Measurements from ENCODE around the gene NCKAP5. TPM values are rescaled to one million over a fixed set of nuclear protein-coding genes. Genes with fewer than 3 reads are reported as not detected.
A peak's percentile ranks its signal among the peaks of the same experiment; 100 is the strongest.

NCKAP5 gene
- total RNA-seq, 2 donors from 2014 or later: 2.0 to 7.1 TPM

GRCh38 chr2:133511679-133512078, 56.6 kb downstream of the NCKAP5 start:
- no peak overlapping the region for H3K27ac ChIP-seq
- no peak for DNase-seq (ENCODE audit: low spot score)
- WGBS: 50% methylated on average over 1 of the region's 1 CpG
- H3K27me3 ChIP-seq (replicated peaks; ENCODE audit: insufficient read depth): no peaks in the 10 kb centered on the region
- H3K4me3 ChIP-seq: no peak overlapping the region
- TF ChIP-seq POLR2A (IDR thresholded peaks at IDR 0.05) (no peak), POLR2AphosphoS5 (IDR thresholded peaks at IDR 0.05) (no peak)
- TF ChIP-seq, protein P1, sequence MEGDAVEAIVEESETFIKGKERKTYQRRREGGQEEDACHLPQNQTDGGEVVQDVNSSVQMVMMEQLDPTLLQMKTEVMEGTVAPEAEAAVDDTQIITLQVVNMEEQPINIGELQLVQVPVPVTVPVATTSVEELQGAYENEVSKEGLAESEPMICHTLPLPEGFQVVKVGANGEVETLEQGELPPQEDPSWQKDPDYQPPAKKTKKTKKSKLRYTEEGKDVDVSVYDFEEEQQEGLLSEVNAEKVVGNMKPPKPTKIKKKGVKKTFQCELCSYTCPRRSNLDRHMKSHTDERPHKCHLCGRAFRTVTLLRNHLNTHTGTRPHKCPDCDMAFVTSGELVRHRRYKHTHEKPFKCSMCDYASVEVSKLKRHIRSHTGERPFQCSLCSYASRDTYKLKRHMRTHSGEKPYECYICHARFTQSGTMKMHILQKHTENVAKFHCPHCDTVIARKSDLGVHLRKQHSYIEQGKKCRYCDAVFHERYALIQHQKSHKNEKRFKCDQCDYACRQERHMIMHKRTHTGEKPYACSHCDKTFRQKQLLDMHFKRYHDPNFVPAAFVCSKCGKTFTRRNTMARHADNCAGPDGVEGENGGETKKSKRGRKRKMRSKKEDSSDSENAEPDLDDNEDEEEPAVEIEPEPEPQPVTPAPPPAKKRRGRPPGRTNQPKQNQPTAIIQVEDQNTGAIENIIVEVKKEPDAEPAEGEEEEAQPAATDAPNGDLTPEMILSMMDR (IDR thresholded peaks at IDR 0.05): no peak
- no peaks in the 10 kb centered on the region for H3K36me3 ChIP-seq
- H3K4me1 ChIP-seq (replicated peaks): no peaks in the 10 kb centered on the region
- H3K9me3 ChIP-seq: no peaks in the 10 kb centered on the region
- intact Hi-C loops (cut with DNase I): no loop called here

- no peak overlapping the region for H3K4me3 ChIP-seq
- H3K36me3 ChIP-seq: no peaks in the 10 kb centered on the region
- no peak for DNase-seq (ENCODE audit: low spot score)
- H3K27ac ChIP-seq: no peak overlapping the region
- TF ChIP-seq, protein P1 (IDR thresholded peaks at IDR 0.05): no peak
- no peak for TF ChIP-seq POLR2A (IDR thresholded peaks at IDR 0.05)
- TF ChIP-seq POLR2AphosphoS5 (IDR thresholded peaks at IDR 0.05): no peak
- 89% methylated on average over 6 of the region's 6 CpGs for WGBS
- H3K4me1 ChIP-seq (replicated peaks): no peaks in the 10 kb centered on the region
- no peaks in the 10 kb centered on the region for H3K9me3 ChIP-seq
- no peaks in the 10 kb centered on the region for H3K27me3 ChIP-seq (replicated peaks; ENCODE audit: insufficient read depth)
- intact Hi-C loops (cut with DNase I): no loop called here
Measured at GRCh38 chr2:133509777-133510176, 58.5 kb downstream of the NCKAP5 start.

GRCh38 chr2:133508546-133509165, 59.6 kb downstream of the NCKAP5 start:
- Histone ChIP-seq H3K27me3 (replicated peaks; ENCODE audit: insufficient read depth) (no peaks in the 10 kb centered on the region), H3K4me3 (no peak overlapping the region), H3K4me1 (replicated peaks) (no peaks in the 10 kb centered on the region), H3K9me3 (no peaks in the 10 kb centered on the region), H3K36me3 (no peaks in the 10 kb centered on the region), H3K27ac (no peak overlapping the region)
- no peak for TF ChIP-seq POLR2AphosphoS5 (IDR thresholded peaks at IDR 0.05)
- intact Hi-C loops (cut with DNase I): no loop called here
- no peak for DNase-seq (ENCODE audit: low spot score)
- WGBS: 88% methylated on average over 7 of the region's 7 CpGs

GRCh38 chr2:133506996-133507395, 61.3 kb downstream of the NCKAP5 start:
- TF ChIP-seq, protein P1 (IDR thresholded peaks at IDR 0.05): no peak
- TF ChIP-seq POLR2AphosphoS5 (IDR thresholded peaks at IDR 0.05) (no peak), POLR2A (IDR thresholded peaks at IDR 0.05) (no peak)
- Histone ChIP-seq H3K36me3 (no peaks in the 10 kb centered on the region), H3K27ac (no peak overlapping the region), H3K9me3 (no peaks in the 10 kb centered on the region), H3K27me3 (replicated peaks; ENCODE audit: insufficient read depth) (no peaks in the 10 kb centered on the region), H3K4me3 (no peak overlapping the region), H3K4me1 (replicated peaks) (no peaks in the 10 kb centered on the region)
- WGBS: 89% methylated on average over 6 of the region's 6 CpGs
- no peak for DNase-seq (ENCODE audit: low spot score)
- intact Hi-C loops (cut with DNase I): no loop called here

DNA sequence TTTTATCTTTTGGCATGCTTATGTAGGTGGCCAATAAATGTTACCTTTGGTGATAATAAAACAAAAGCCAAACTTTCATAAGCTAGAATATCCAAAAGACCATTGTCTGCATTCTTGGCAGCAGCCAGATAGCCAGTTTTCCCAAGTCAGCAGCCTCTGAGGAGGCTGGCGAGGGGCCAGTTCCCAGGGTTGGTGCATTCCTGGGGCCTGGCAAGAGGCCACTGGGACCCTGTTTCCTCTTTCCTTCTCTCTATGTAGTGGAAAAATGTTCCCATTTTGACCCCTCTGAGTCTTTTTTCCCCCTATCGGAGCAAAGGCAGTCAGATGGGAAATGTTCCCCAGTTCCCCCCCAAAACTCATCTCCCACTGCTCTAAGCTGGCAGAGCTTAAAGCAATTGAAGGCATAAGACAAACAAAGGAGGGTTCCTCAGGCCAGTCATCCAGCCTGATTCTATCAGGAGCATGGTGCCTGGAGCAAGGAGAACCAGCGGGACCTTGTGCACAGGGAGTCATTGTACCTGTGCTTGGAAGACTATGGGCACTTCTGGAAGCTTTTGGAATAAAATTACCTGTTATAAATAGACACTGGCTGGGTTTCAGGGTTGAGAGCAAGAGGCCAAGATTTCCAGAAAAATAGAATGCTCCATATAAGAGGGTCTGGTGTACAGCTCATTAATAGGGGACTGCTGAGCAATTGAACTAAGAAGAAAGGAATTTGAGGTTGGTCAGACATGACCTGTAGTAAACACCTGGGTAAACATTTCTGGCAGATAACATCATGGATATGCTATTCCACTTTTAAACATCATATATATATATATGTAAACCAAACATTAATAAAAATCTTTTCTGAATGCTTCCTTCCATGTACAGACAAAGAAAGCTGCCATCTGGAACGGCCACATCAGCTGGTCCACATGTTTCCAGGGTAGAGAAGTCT, 63.4 kb downstream of the NCKAP5 start:
- TF ChIP-seq POLR2AphosphoS5 (IDR thresholded peaks at IDR 0.05): no peak
- TF ChIP-seq, protein P1 (IDR thresholded peaks at IDR 0.05): no peak
- no peak for TF ChIP-seq POLR2A (IDR thresholded peaks at IDR 0.05)
- Histone ChIP-seq H3K27me3 (replicated peaks; ENCODE audit: insufficient read depth) (no peaks in the 10 kb centered on the region), H3K4me3 (no peak overlapping the region), H3K9me3 (no peaks in the 10 kb centered on the region), H3K4me1 (replicated peaks) (no peaks in the 10 kb centered on the region), H3K27ac (no peak overlapping the region), H3K36me3 (no peaks in the 10 kb centered on the region)
- DNase-seq (ENCODE audit: low spot score): peak; percentile 22
- intact Hi-C loops (cut with DNase I): no loop called here
- 35% methylated on average over 4 of the region's 4 CpGs for WGBS

Data from prostate gland (tissue), 2 donors.